Neural cell (in vitro differentiated cells): ENCODE data around the gene PKP2. TPM values are rescaled to one million over a fixed set of nuclear protein-coding genes. Genes with fewer than 3 reads are reported as not detected.

Experiments
- H2AFZ ChIP-seq: fragments of 200-600, 300-800 bp; sonication (generic), shearing (Covaris generic); 2 replicates; pipeline ENCODE4 v1.6.0; 2014; ENCODE audit warnings: low read depth, mild to moderate bottlenecking, antibody characterized with exemption, low read length, moderate library complexity
- H3F3A ChIP-seq: fragments of 200-600 bp; shearing (Covaris generic); 2 replicates; pipeline ENCODE4 v1.6.1; 2016; ENCODE audit warnings: mild to moderate bottlenecking, moderate library complexity, mixed read lengths, antibody characterized with exemption, low read length; ENCODE audit not compliant: insufficient read depth, poor library complexity, severe bottlenecking
- H3K27ac ChIP-seq: fragments of 200-600, 300-800 bp; sonication (generic), shearing (Covaris generic); 2 replicates; pipeline ENCODE4 v1.5.1; 2014; ENCODE audit warnings: mild to moderate bottlenecking, low read length, moderate library complexity
- H3K27me3 ChIP-seq: fragments of 300-800, 200-600 bp; sonication (generic), shearing (Covaris generic); 2 replicates; pipeline ENCODE4 v1.6.0; 2014; ENCODE audit warnings: mild to moderate bottlenecking, low read depth, low read length, moderate library complexity; ENCODE audit not compliant: insufficient read depth
- H3K36me3 ChIP-seq: fragments of 300-800, 200-600 bp; sonication (generic), shearing (Covaris generic); 2 replicates; pipeline ENCODE4 v1.5.1; 2014; ENCODE audit warnings: mild to moderate bottlenecking, antibody characterized with exemption, low read length, moderate library complexity; ENCODE audit not compliant: insufficient read depth
- H3K4me2 ChIP-seq: fragments of 300-800, 200-600 bp; sonication (generic), shearing (Covaris generic); 2 replicates; pipeline ENCODE4 v1.6.0; 2014; ENCODE audit warnings: mild to moderate bottlenecking, low read length
- H3K4me3 ChIP-seq: fragments of 300-800, 200-600 bp; sonication (generic), shearing (Covaris generic); 2 replicates; pipeline ENCODE4 v1.5.1; 2014; ENCODE audit warnings: mild to moderate bottlenecking, low read length, moderate library complexity
- H3K79me2 ChIP-seq: fragments of 200-600 bp; shearing (Covaris generic); replicated peaks from 2 replicates; pipeline ENCODE4 v1.6.0; 2014; ENCODE audit warnings: mild to moderate bottlenecking, low read length, moderate library complexity; ENCODE audit not compliant: insufficient read depth
- H3K9ac ChIP-seq: fragments of 300-800, 200-600 bp; sonication (generic), shearing (Covaris generic); 2 replicates; pipeline ENCODE4 v1.6.1; 2016; ENCODE audit warnings: mild to moderate bottlenecking, low read length, mixed read lengths
- H3K9me2 ChIP-seq: fragments of 200-600 bp; shearing (Covaris generic); 2 replicates; pipeline ENCODE4 v1.6.1; 2016; ENCODE audit warnings: mild to moderate bottlenecking, low read length, mixed read lengths; ENCODE audit not compliant: insufficient read depth
- H3K9me3 ChIP-seq: fragments of 200-600, 300-800 bp; sonication (generic), shearing (Covaris generic); 2 replicates; pipeline ENCODE4 v1.6.1; 2016; ENCODE audit warnings: mild to moderate bottlenecking, mixed run types, low read length, moderate library complexity, mixed read lengths
- H4K20me1 ChIP-seq: fragments of 200-600 bp; shearing (Covaris generic); 2 replicates; pipeline ENCODE4 v1.6.1; 2016; ENCODE audit warnings: mild to moderate bottlenecking, mixed run types; ENCODE audit not compliant: insufficient read depth
- EP300 ChIP-seq: fragments of 450-650 bp; conservative IDR thresholded peaks from 2 replicates; pipeline ENCODE4 v1.6.1; 2014; ENCODE audit warnings: antibody characterized with exemption, mild to moderate bottlenecking, moderate library complexity; ENCODE audit not compliant: poor library complexity, severe bottlenecking
- EZH2 ChIP-seq: fragments of 200-600, 300-800 bp; shearing (Covaris generic), sonication (generic); IDR thresholded peaks from 2 replicates; pipeline ENCODE4 v1.6.1; 2014; ENCODE audit warnings: antibody characterized with exemption, low read length, borderline replicate concordance, mild to moderate bottlenecking; ENCODE audit not compliant: insufficient read depth, poor library complexity, severe bottlenecking
- MXI1 ChIP-seq: fragments of 450-650 bp; conservative IDR thresholded peaks from 2 replicates; pipeline ENCODE4 v1.6.1; 2014; ENCODE audit warnings: antibody characterized with exemption, mild to moderate bottlenecking; ENCODE audit not compliant: poor library complexity, severe bottlenecking
- POLR2AphosphoS5 ChIP-seq: IDR thresholded peaks from 2 replicates; pipeline ENCODE4 v1.6.1; 2012
- RAD21 ChIP-seq: fragments of 450-650 bp; conservative IDR thresholded peaks from 2 replicates; pipeline ENCODE4 v1.6.1; 2014; ENCODE audit warnings: antibody characterized with exemption, mild to moderate bottlenecking, moderate library complexity
- SMC3 ChIP-seq: fragments of 450-650 bp; conservative IDR thresholded peaks from 2 replicates; pipeline ENCODE4 v1.6.1; 2014; ENCODE audit warnings: antibody characterized with exemption, mild to moderate bottlenecking, moderate library complexity; ENCODE audit not compliant: poor library complexity
- TAF1 ChIP-seq: IDR thresholded peaks from 2 replicates; pipeline ENCODE4 v1.6.1; 2012; ENCODE audit warnings: low read depth
- polyA plus RNA-seq: library from polyadenylated mRNA; depleted of rRNA; stranded (reverse); fragments of >200 nt; gene quantifications from 2 replicates; pipeline ENCODE4 v1.2.3, GENCODE V29; 2014
- TF ChIP-seq, protein P1 (sequence below): IDR thresholded peaks from 2 replicates; pipeline ENCODE4 v1.6.1; 2012; ENCODE audit warnings: borderline replicate concordance
- TF ChIP-seq, protein P2 (sequence below): fragments of 450-650 bp; IDR thresholded peaks from 2 replicates; pipeline ENCODE4 v1.5.1; 2014; ENCODE audit warnings: antibody characterized with exemption, mild to moderate bottlenecking, moderate library complexity; ENCODE audit not compliant: poor library complexity, severe bottlenecking

PKP2 gene
- polyA plus RNA-seq, 1 donor from 2014 or later = 4.0 TPM

- no peaks in the 10 kb centered on the region for H3K36me3 ChIP-seq
- H3K9me3 ChIP-seq = no peaks in the 10 kb centered on the region
- H4K20me1 ChIP-seq = no peaks in the 10 kb centered on the region
- no peaks in the 10 kb centered on the region for H3K9me2 ChIP-seq
- no peaks in the 10 kb centered on the region for H3K79me2 ChIP-seq
- H3K27me3 ChIP-seq = no peaks in the 10 kb centered on the region
- no peak overlapping the region for H3K4me2 ChIP-seq
- H3K4me3 ChIP-seq = no peak overlapping the region
- TF ChIP-seq SMC3 = no peak
- TF ChIP-seq POLR2AphosphoS5 = no peak
- TF ChIP-seq MXI1 = no peak
- H3K9ac ChIP-seq = no peak overlapping the region
- no peak overlapping the region for H3K27ac ChIP-seq
- no peaks in the 10 kb centered on the region for H3F3A ChIP-seq
- H2AFZ ChIP-seq = no peak overlapping the region
These were observed 128.1 kb downstream of the PKP2 start for GRCh38 chr12:32768518-32768917.

DNA sequence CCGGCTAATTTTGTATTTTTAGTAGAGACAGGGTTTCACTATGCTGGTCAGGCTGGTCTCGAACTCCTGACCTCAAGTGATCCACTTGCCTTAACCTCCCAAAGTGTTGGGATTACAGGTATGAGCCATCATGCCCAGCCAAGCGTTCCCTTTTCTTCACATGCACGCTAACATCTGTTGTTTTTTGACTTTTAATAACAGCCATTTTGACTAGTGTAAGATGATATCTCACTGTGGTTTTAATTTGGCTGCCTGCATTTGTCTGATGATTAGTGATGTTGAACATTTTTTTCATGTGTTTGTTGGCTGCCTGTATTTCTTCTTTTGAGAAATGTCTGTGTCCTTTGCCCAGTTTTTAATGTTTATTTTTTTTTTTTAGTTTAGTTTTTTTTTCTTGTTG lies 130.7 kb downstream of the PKP2 start:
- TF ChIP-seq RAD21 = no peak
- no peak for TF ChIP-seq POLR2AphosphoS5
- no peak for TF ChIP-seq EP300
- no peak for TF ChIP-seq SMC3
- TF ChIP-seq MXI1 = no peak
- no peak for TF ChIP-seq TAF1
- TF ChIP-seq, protein P1, sequence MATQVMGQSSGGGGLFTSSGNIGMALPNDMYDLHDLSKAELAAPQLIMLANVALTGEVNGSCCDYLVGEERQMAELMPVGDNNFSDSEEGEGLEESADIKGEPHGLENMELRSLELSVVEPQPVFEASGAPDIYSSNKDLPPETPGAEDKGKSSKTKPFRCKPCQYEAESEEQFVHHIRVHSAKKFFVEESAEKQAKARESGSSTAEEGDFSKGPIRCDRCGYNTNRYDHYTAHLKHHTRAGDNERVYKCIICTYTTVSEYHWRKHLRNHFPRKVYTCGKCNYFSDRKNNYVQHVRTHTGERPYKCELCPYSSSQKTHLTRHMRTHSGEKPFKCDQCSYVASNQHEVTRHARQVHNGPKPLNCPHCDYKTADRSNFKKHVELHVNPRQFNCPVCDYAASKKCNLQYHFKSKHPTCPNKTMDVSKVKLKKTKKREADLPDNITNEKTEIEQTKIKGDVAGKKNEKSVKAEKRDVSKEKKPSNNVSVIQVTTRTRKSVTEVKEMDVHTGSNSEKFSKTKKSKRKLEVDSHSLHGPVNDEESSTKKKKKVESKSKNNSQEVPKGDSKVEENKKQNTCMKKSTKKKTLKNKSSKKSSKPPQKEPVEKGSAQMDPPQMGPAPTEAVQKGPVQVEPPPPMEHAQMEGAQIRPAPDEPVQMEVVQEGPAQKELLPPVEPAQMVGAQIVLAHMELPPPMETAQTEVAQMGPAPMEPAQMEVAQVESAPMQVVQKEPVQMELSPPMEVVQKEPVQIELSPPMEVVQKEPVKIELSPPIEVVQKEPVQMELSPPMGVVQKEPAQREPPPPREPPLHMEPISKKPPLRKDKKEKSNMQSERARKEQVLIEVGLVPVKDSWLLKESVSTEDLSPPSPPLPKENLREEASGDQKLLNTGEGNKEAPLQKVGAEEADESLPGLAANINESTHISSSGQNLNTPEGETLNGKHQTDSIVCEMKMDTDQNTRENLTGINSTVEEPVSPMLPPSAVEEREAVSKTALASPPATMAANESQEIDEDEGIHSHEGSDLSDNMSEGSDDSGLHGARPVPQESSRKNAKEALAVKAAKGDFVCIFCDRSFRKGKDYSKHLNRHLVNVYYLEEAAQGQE = no peak
- TF ChIP-seq EZH2 = no peak
- TF ChIP-seq, protein P2, sequence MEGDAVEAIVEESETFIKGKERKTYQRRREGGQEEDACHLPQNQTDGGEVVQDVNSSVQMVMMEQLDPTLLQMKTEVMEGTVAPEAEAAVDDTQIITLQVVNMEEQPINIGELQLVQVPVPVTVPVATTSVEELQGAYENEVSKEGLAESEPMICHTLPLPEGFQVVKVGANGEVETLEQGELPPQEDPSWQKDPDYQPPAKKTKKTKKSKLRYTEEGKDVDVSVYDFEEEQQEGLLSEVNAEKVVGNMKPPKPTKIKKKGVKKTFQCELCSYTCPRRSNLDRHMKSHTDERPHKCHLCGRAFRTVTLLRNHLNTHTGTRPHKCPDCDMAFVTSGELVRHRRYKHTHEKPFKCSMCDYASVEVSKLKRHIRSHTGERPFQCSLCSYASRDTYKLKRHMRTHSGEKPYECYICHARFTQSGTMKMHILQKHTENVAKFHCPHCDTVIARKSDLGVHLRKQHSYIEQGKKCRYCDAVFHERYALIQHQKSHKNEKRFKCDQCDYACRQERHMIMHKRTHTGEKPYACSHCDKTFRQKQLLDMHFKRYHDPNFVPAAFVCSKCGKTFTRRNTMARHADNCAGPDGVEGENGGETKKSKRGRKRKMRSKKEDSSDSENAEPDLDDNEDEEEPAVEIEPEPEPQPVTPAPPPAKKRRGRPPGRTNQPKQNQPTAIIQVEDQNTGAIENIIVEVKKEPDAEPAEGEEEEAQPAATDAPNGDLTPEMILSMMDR = no peak
- H3F3A ChIP-seq = no peaks in the 10 kb centered on the region
- no peaks in the 10 kb centered on the region for H3K9me2 ChIP-seq
- no peaks in the 10 kb centered on the region for H3K9me3 ChIP-seq
- no peaks in the 10 kb centered on the region for H3K27me3 ChIP-seq
- H3K9ac ChIP-seq = no peak overlapping the region
- no peak overlapping the region for H3K4me3 ChIP-seq
- H3K4me2 ChIP-seq = no peak overlapping the region
- H3K79me2 ChIP-seq = no peaks in the 10 kb centered on the region
- H3K36me3 ChIP-seq = no peaks in the 10 kb centered on the region
- H2AFZ ChIP-seq = no peak overlapping the region
- no peaks in the 10 kb centered on the region for H4K20me1 ChIP-seq
- H3K27ac ChIP-seq = no peak overlapping the region

GRCh38 chr12:32761716-32762115 lies 134.9 kb downstream of the PKP2 start:
- Histone ChIP-seq H3K4me2 (no peak overlapping the region), H2AFZ (no peak overlapping the region), H3F3A (no peaks in the 10 kb centered on the region), H3K27ac (no peak overlapping the region), H4K20me1 (no peaks in the 10 kb centered on the region), H3K27me3 (no peaks in the 10 kb centered on the region), H3K9me3 (no peaks in the 10 kb centered on the region), H3K36me3 (no peaks in the 10 kb centered on the region), H3K9ac (no peak overlapping the region), H3K79me2 (no peaks in the 10 kb centered on the region), H3K9me2 (no peaks in the 10 kb centered on the region), H3K4me3 (no peak overlapping the region)
- TF ChIP-seq, protein P1 = no peak
- TF ChIP-seq TAF1 (no peak), SMC3 (no peak), EZH2 (no peak), MXI1 (no peak), RAD21 (no peak), POLR2AphosphoS5 (no peak), EP300 (no peak)
- TF ChIP-seq, protein P2 = no peak
